Midbrain (tissue), 1 donor: Measurements from ENCODE around the gene GSDMA.
A peak's percentile ranks its signal among the peaks of the same experiment; 100 is the strongest.
"Not testable (repeated sequence)": the region's sequence is repeated elsewhere in the genome, so short reads cannot be mapped to it uniquely, and the experiment has no call there.

ENCODE experiments used
- DNase-seq: peaks from one replicate; lab custom pipeline; 2025; lab: John Stamatoyannopoulos, UW

GSDMA gene

DNA sequence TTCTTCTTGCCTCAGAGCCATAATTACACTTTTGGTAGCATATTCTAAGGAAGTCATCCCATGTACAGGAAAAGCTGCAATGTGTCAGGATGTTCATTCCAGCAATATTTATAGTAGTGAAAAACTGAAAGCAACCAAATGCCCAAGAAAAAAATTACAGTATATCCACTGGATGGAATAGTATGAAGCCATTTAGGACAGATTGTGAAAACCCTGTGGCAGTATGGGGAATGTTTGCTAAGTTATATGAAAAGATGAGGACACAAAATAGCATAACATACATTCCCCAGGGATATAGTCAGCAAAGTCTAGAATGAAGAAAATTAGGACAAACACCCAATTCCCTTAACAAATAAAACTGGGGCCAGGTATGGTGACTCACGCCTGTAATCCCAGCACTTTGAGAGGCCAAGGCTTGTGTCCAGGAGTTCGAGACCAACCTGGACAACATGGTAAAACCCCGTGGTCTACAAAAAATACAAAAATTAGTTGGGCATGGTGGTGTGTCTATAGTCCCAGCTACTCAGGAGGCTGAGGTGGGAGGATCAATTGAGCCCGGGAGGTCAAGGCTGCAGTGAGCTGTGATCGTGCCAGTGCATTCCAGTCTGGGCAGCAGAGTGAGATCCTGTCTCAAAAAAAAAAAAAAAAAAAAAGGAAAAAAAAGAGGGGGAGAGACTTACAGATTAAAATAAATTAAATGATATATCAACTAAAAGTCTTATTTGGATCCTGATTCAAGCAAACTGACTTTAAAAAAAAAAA is 33.0 kb upstream of the GSDMA start:
- DNase-seq = no peak

GRCh38 chr17:39933912-39934311 is 28.9 kb upstream of the GSDMA start:
- DNase-seq = no peak

GRCh38 chr17:39934324-39934723 is 28.5 kb upstream of the GSDMA start:
- no peak for DNase-seq

- no peak for DNase-seq
Observed at GRCh38 chr17:39935909-39936308, 26.9 kb upstream of the GSDMA start.

DNA sequence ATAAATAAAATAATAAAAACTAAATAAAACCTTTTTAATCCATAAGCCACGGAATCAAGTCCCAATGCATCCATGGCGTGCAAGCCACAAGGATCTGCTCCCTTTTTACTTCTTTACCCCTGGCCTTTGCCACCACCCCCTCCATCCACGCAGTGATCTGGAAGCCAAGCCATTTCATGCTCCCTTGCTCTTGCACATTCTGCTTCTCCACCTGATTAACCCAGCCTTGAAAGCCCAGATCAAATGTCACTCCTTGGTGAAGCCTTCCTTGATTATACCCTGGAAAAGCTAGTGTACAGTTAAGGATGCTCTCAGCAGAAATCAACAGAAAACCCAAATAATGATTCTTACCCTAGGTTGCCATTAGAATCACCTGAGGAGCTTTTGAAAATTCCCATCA is 25.4 kb upstream of the GSDMA start:
- DNase-seq = no peak

DNA sequence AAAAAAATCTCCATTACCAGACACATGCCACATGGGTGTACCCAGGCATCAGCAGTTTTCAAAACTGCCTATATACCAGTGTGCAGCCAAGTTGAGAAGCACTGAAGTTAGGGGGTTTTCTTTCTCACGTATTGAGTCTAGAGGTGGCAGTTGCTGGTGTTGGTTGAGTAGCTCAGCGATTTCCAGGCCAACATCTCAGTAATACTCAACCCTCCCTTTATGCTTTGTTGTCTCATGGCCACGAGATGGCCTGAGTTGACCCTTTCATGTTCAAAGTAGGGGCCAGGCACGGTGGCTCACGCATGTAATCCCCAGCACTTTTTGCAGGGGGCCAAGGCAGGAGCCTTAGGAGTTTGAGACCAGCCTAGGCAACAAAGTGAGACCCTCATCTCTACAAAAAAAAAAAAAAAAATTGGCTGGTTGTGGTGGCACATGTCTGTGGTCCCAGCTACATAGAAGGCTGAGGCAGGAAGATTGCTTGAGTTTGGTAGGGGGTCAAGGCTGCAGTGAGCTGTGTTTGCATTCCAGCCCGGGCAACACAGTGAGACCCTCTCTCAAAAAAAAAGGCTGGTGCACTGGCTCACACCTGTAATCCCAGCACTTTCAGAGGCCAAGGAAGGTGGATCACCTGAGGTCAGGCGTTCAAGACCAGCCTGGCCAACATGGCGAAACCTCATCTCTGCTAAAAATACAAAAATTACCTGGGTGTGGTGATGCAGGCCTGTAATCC is 24.5 kb upstream of the GSDMA start:
- no peak for DNase-seq

GRCh38 chr17:39939106-39939505 is 23.7 kb upstream of the GSDMA start:
- no peak for DNase-seq

GRCh38 chr17:39939588-39940419 is 23.0 kb upstream of the GSDMA start:
- DNase-seq = no peak

GRCh38 chr17:39943702-39944392 is 19.0 kb upstream of the GSDMA start:
- no peak for DNase-seq

- no peak for DNase-seq
Observed at GRCh38 chr17:39944393-39944711, 18.5 kb upstream of the GSDMA start.

GRCh38 chr17:39946551-39947330 is 16.1 kb upstream of the GSDMA start:
- DNase-seq = no peak

GRCh38 chr17:39948489-39948828 is 14.3 kb upstream of the GSDMA start:
- not testable (repeated sequence) for DNase-seq

GRCh38 chr17:39949028-39949427 is 13.8 kb upstream of the GSDMA start:
- DNase-seq = no peak

DNA sequence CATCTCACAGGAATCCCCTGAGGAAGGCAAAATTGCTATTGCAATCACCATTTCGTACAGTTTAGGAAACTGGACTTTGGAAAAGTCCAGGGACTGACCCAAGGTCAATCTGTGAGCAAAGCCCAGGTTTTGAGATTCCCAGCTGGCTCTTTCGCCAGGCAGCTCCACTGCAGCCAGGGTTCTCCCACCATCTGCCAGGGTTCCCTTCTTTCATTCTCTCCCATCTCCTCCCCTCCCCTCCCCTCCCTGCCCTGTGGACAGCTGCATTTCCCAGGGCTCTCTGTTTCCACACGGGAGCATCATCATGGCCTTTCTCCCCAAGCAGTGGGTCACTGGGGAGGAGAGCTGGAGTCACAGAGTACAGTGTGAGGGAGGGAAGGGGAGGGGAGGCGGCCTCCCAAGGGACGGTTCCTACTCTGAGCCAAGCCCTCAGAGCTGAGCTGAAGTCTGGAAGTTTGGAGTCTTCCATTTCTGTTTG is 11.9 kb upstream of the GSDMA start:
- DNase-seq = no peak

DNA sequence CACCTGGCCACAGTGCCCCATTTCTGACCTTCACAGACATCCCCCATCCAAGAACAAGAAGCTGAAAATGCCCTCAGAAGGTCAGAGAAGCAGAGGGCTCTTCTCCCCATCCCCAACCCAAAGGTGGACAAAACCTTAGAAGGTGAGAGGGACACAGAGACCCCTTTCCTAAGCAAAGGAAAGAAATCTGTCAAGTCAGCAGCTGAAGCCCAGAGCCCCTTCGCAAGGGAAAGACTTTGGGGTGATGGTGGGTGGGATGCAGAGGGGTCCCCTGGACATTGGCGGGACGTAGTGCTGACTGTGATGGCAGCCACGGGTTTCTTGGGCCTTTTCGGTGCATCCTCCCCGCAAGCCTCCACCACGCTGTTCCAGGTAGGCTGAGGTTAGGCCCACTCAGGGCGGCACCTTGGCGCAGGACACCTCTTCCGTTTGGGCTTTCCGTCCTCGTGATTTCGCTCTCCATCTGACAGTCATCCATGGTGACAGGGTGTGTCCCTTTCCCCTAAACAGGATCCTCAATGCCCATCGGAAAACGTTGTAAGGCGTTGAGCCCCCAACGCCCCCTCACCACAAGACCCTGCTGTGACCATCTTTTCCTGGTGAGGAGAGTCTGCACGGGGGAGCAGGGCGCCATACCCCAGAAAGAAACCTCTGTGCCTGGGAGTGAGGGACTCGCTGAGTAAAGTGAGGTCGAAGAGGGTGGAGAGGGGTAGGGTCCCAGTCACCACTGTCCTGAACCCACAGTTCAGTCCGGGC is 10.7 kb upstream of the GSDMA start:
- DNase-seq = no peak

DNA sequence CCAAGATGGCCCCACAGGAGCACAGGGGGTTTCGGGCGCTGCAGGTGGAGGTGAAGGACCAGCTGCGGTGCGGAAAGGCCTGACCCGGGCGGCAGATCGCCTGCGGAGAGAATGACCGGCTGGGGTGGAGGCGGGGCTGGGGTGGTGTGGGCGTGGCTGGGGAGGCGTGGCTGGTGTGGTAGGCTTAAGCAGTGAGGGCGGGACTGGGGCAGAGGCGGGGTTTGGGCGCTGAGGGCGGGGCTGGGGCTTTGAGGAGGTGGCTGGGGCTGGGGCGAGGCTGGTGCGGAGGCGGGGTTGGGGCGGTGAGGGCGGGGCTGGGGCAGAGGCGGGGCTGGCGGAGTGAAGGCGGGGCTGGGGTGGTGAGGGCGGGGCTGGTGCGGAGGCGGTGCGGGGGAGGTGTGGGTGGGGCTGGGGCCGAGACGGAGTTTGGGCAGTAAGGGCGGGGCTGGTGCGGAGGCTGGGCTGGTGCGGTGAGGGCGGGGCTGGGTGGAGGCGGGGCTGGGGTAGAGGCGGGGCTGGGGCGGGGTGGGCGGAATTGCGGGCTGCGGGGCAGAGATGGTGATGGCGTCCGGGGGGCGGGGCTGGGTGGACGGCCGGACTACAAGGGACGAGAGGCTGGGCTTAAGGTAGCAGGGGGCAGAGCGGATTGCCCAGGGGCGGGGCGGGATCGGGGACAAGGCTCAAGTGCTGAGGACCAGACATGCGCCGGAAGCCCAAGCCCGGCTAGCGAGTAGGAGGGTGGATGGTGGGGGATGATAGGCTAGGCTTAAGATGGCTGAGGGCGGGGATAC is 9.9 kb upstream of the GSDMA start:
- DNase-seq = peak; percentile 96

DNA sequence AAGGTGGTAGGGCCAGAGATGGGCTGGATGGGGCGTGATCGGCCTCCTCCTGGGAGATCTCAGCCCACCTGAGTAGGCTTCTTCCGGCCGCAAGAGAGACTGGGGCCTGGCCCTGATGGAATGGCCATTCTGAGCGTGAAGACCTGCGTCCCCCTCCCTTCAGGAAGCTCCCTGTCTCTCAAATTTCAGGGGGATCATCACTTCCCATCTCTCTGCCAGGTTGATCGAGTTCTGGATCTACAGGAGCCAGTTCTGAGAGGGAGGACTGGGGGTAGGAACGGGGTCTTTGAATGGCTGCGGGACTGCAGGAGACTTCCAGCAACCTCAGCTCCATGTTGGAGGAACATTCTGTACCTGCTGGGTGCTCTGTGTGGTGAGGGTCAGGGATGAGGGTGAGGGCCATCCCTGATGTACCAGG is 9.3 kb upstream of the GSDMA start:
- DNase-seq = no peak

- no peak for DNase-seq
Observed at GRCh38 chr17:39954876-39955275, 7.9 kb upstream of the GSDMA start.

- DNase-seq = no peak
Observed at GRCh38 chr17:39955726-39956225, 7.0 kb upstream of the GSDMA start.
